BJ (cell line): Measurements from ENCODE around the gene RALB. TPM values are rescaled to one million over a fixed set of nuclear protein-coding genes. Genes with fewer than 3 reads are reported as not detected.

Experiments
- CTCF ChIA-PET: fragments of 350-600 bp; formaldehyde crosslinking; extraction: SDS; loops from one replicate; lab custom pipeline; 2021; ENCODE audit warnings: antibody characterized with exemption, inconsistent platforms; lab: Yijun Ruan, JAX
- POLR2A ChIA-PET: fragments of 300-600 bp; sonication (Branson Sonifier 250); formaldehyde crosslinking; extraction: SDS; loops from one replicate; lab custom pipeline; 2021; ENCODE audit warnings: antibody characterized with exemption; lab: Charles Lee
- DNase-seq: peaks from one replicate; pipeline ENCODE4 v3.0.0-alpha.2; 2011; ENCODE audit warnings: low read depth
- H3K27me3 ChIP-seq: 2 replicates; pipeline ENCODE4 v1.6.0; 2011; ENCODE audit warnings: low read length; ENCODE audit not compliant: control insufficient read depth, insufficient read depth
- H3K36me3 ChIP-seq: 2 replicates; pipeline ENCODE4 v1.5.1; 2011; ENCODE audit warnings: low read length; ENCODE audit not compliant: control insufficient read depth, insufficient read depth
- H3K4me3 ChIP-seq: 2 replicates; pipeline ENCODE4 v1.5.1; 2011; ENCODE audit warnings: low read depth, mild to moderate bottlenecking, control low read depth, low read length
- polyA plus RNA-seq: library from polyadenylated mRNA; depleted of rRNA; stranded (reverse); fragments of >200 nt; gene quantifications from 2 replicates; pipeline ENCODE4 v1.2.3, GENCODE V29; 2011
- TF ChIP-seq, protein P1 (sequence below): IDR thresholded peaks from 2 replicates; pipeline ENCODE4 v1.5.1; 2011; ENCODE audit warnings: low read depth, mild to moderate bottlenecking, control low read depth, inconsistent platforms, low read length, moderate library complexity; ENCODE audit not compliant: insufficient read depth

RALB gene
- polyA plus RNA-seq, 1 experiment = 33.3 TPM

DNA sequence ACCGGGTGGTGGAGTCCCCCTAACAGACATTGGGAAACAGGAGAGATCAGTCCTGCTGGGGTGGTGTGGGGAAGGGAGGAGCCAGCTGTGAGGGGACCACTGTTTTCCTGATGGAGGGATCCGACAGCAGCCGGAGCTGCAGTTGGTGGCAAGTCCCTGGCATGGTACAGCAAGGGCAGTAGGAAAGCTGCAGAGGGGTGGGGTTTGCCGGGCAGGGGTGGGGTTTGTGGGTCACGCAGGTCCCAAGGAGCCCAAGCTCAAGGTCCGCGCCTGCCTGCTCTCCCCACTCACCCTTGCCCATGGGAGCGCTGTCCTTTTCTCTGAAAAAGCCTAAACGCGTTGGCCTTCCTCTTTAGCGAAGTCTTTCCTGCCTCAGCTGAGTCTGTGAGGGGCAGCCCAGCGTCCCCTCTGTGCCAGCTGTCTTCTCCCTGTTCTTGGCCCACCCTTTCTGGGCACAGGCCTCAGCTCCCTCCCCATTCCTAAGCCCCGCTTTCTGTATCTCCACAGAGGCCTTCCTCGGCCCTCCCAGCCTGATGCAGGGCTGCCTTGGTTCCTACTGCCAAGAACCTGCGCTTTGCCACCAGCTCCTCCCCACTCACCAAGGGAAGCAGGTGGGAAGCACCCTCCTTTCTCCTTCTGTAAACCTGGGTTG is 64.0 kb downstream of the RALB start:
- Histone ChIP-seq H3K36me3 (no peaks in the 10 kb centered on the region), H3K4me3 (no peak overlapping the region), H3K27me3 (peaks cover 6% of the 10 kb centered on the region)
- no peak for DNase-seq
- ChIA-PET POLR2A (no interaction called here), CTCF (interaction anchor here (1.3 to 1.8 kb wide), 2 partner anchors 26 to 364 kb away, joined by 7 to 9 read pairs; no protein-coding TSS in a partner anchor)
- TF ChIP-seq, protein P1, sequence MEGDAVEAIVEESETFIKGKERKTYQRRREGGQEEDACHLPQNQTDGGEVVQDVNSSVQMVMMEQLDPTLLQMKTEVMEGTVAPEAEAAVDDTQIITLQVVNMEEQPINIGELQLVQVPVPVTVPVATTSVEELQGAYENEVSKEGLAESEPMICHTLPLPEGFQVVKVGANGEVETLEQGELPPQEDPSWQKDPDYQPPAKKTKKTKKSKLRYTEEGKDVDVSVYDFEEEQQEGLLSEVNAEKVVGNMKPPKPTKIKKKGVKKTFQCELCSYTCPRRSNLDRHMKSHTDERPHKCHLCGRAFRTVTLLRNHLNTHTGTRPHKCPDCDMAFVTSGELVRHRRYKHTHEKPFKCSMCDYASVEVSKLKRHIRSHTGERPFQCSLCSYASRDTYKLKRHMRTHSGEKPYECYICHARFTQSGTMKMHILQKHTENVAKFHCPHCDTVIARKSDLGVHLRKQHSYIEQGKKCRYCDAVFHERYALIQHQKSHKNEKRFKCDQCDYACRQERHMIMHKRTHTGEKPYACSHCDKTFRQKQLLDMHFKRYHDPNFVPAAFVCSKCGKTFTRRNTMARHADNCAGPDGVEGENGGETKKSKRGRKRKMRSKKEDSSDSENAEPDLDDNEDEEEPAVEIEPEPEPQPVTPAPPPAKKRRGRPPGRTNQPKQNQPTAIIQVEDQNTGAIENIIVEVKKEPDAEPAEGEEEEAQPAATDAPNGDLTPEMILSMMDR = no peak

DNA sequence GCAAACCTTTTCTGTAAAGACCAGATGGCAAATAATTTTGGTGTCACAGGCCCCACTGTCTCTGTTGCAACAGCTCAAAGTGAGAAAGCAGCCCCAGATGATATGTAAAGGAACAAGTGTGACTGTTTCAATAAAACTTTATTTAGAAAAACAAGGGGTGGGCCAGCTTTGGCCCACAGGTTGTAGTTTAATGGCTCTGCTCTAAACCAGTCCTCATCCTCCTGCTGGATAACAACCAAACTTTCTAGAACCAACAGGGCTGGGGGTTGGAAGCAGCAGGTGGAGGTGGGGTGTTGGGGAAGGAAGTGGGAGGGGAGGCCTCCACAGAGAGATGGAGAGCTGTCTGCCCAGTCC is 64.5 kb downstream of the RALB start:
- H3K4me3 ChIP-seq = no peak overlapping the region
- TF ChIP-seq, protein P1 = no peak
- DNase-seq = no peak
- no peaks in the 10 kb centered on the region for H3K36me3 ChIP-seq
- ChIA-PET POLR2A (no interaction called here), CTCF (interaction anchor here (1.3 to 1.8 kb wide), 3 partner anchors 12 to 364 kb away, joined by 3 to 9 read pairs (median 7); no protein-coding TSS in a partner anchor)
- peaks cover 6% of the 10 kb centered on the region for H3K27me3 ChIP-seq

DNA sequence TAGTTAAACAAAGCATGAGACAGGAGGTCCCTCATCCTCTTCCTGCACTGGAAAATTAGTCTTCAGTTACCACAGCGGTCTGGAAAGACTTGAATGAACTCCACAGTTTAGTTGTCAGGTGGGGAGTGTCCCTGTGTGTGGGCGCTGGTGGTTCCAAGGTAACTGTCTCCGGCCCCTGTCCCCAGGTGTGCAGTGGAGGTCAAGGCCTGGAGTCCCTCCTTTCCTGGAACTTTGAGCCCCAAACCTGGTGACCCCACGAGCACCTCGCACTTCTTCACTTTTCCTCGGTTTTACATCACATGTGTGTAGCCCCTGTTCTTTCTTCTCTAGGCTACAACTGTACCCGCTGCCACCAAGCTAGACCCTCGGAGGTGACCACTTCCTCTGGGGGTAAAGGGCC is 65.3 kb downstream of the RALB start:
- CTCF ChIA-PET = interaction anchor here (0.9 to 1.6 kb wide), 2 partner anchors 13 to 23 kb away, joined by 3 to 4 read pairs; no protein-coding TSS in a partner anchor
- H3K36me3 ChIP-seq = no peaks in the 10 kb centered on the region
- H3K4me3 ChIP-seq = no peak overlapping the region
- DNase-seq = no peak
- TF ChIP-seq, protein P1 = no peak
- POLR2A ChIA-PET = no interaction called here
- peaks cover 6% of the 10 kb centered on the region for H3K27me3 ChIP-seq

DNA sequence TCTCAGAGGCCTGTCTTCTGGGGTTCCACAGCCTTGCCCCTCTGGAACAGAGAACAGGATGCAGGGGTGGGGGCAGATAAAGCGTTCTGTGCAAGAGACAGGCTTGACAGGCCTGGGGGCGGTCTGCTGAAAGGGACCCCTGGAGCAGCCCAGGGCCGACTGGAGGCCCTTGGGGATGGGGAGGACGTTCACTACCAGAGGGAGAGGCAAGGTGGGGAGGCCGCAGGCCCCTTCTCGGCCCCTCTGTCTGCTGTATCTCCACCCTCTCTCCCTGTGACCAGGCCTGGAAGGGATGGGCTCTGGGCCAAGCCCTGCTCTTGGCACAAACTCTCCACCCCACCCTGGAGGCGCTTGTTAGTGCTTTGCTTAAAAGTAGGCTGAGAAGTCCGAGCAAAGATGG is 66.0 kb downstream of the RALB start:
- CTCF ChIA-PET = interaction anchor here (0.9 to 1.6 kb wide), 2 partner anchors 14 to 23 kb away, joined by 3 to 4 read pairs; no protein-coding TSS in a partner anchor
- no peak for DNase-seq
- TF ChIP-seq, protein P1 = no peak
- Histone ChIP-seq H3K4me3 (no peak overlapping the region), H3K27me3 (peaks cover 8% of the 10 kb centered on the region), H3K36me3 (no peaks in the 10 kb centered on the region)
- POLR2A ChIA-PET = no interaction called here

DNA sequence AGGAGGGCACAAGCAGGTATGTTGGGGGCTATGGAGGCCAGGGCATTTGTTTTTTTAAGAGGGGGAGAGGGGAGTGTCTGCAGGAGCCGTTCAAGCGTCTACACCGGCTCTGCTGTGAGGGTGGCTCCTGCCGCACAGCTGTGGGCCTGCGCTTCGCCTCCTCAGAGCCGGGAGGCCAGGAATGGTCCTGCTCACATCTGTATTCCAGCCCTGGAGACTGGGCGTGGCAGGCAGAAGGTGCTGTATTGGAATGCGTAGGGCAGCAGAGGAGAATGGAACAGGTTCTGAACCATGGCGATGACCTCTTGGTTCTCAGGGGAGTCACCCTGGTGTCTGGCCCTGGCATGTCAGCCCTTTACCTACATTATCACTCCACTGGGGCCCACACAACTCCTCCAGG is 66.5 kb downstream of the RALB start:
- POLR2A ChIA-PET = no interaction called here
- DNase-seq = no peak
- H3K27me3 ChIP-seq = peaks cover 8% of the 10 kb centered on the region
- TF ChIP-seq, protein P1 = no peak
- CTCF ChIA-PET = interaction anchor here (0.5 to 0.9 kb wide), 2 partner anchors 22 to 189 kb away, joined by 3 to 4 read pairs; no protein-coding TSS in a partner anchor
- H3K36me3 ChIP-seq = no peaks in the 10 kb centered on the region
- H3K4me3 ChIP-seq = no peak overlapping the region
